Measurements from ENCODE around the gene LRRC8B.
"Not testable (repeated sequence)": the region's sequence is repeated elsewhere in the genome, so short reads cannot be mapped to it uniquely, and the experiment has no call there.

LRRC8B gene

DNA sequence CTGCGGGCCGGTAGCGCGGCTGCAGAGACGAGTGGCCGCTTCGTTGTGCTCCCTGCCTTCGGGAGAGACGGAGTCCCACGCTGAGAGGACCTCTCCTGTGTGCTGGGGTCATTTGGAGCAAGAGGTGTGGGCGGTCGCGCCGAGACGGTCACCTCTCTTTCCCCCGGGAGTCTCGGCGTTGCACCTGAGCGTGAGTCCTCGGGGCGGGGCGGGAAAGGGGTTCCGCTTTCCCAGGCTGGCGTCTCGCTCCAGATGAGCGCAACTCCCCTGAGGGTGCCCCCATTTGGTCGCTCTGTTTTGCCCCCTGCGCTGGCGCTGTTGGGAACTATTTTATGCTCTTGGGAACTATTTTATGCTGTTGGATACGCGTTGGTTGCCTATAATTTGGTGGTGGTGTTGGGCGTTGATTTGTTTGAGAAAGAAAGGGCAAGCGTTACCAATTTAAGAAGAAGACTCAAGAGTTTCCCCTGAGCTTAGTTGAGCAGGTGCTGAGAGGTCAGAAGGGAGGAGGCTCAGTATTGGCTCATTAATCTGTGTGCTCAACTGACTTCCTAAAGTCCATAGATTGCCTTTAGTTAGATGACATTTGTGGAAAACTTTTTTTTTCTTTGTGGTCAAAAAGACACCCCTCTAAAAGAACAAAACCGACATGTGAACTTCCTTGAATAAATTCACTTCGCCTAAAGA, 683 bp downstream of the LRRC8B start:
- DNase-seq = peak; percentile 39

DNA sequence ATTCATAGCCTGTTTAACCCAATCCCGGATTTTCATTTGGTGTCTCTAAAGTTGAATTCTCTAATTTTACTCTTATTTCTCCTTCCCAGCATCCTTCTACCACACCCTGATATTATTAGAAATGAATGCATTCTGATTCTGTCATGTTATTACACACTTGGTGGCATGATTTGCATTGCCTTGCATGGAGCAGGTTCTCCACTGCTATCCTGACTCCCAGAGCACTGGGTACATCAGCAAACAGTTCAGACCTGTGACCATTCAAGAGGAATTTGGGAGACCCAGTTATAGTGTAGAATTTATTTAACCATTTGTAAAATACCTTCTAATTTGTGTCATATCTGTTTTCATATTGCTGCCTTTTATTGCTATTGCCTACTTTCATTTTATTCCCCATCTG, 2.6 kb downstream of the LRRC8B start:
- DNase-seq = no peak

DNA sequence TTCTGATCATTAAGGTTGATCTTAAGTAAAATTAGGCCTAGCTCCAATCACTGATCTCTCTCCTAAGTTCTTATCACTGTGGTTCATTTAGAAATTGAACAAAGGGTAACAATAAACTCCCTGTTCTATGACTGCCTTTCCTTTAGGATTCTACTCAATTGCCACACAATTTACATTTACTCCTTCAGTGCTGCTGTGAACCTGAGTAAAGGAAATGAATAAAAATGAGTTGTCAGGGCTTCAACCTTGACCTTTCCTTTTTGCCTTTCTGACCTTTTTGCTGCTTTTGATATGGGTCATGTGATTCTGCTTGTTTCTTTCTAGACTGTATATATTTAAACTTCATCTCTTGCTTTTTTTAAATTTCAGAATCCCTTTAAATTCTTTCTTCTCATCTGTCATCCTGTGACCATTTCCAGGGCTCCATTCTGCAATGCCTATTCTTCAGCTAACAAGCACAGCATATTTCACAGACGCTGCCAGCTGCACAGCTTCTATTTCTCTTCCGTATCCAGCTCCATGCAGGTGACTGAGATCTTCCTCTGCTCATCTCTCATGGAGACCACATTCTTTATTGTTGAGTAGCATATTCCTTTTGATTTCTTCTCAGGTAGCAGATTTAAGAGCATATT, 3.2 kb downstream of the LRRC8B start:
- DNase-seq = no peak

DNA sequence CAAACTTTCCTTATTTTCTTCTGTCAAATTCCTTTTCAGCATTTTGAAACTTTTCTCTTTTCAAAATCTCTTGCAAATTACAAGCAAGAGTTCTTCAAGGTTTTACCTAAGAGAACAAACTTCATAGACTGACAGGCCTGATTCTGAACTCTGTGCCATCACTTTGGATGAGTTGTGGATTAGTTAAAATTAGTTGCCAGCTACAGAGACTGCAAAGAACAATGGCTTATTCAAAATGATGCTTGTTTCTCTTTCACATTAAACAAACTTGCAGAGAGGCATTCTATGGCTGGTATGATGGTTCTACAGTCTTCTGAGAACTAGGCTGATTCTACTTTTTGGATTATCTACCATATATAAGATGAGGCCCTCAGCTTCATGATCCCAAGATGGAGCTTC, 3.8 kb downstream of the LRRC8B start:
- DNase-seq = no peak

DNA sequence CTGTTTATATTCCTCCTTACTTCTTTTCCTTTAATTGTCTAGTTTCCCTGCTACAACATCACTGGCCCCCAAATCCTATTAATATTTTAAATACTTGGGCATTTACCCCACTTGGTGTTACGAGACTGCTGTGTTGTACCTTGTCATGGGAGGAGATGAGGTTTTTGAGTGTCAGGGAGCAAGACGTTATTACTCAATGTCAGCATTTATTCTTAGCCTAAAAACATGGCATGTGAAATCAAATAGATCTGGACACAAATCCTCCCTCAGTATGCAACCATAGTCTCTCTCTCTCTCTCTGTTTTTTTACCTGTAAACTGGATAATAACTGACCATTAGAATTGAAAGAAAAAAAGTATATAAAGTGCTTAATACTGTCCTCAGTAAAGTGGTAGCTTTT, 4.6 kb downstream of the LRRC8B start:
- DNase-seq = no peak

DNA sequence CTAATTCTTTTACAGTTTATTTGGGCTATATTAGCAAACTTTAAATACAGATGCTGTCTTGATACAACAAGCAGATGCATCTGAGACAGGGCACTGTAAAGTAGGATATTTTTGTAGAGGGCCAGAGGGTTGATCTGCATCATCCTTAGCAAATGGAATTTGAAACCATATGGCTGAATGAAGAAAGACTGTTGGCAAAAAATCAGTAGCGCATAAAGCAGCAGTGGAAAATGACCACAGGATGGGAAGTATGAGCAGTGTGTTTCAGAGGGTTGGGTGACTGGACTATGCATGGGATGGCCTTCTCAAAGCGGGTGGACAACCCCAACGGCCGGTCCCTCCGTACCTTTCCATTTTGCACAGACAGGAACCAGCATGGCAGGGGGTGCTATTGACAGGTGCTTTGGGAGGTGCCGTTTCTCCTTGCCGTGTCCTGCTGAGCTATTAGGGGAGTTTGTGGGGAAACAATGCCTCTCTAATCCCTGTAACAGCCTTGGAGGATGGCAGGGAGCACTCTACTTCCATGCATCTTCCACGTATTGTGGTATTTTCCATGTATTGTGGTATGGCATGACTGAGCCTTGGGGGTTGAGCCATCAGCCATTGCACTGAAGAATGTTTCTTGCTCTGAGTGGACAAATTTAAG, 5.9 kb downstream of the LRRC8B start:
- no peak for DNase-seq

DNA sequence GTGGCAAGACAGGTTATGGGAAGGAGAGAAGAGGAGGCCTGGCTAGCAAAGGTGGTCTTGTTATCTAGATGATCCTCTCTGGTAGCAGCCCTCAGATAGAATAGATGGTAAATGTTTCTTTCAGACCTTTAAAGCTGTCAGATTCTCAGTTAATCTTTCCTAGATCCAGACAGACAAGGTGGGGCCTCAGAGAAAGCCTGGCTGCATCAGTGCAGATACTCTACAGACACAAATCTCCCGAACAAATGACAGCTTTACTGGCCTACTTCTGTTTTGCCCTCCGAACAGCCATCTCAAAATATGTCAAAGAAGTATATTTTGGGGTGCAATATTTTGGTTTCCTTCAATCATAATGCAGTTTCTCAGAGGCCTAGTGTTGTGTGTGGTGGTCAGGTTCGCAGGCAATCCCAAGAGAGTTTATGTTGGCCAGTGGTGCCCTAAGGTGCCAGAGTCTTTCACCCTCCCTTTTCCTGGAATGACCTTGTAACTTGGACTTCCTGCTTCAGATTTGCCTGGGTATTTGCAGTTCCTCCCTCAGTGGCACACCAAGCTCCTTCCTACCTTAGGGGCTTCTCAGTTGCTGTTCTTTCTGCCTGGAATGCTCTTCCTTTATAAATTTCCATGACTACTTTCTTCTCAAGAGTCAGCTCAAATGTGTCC, 7.0 kb downstream of the LRRC8B start:
- no peak for DNase-seq

DNA sequence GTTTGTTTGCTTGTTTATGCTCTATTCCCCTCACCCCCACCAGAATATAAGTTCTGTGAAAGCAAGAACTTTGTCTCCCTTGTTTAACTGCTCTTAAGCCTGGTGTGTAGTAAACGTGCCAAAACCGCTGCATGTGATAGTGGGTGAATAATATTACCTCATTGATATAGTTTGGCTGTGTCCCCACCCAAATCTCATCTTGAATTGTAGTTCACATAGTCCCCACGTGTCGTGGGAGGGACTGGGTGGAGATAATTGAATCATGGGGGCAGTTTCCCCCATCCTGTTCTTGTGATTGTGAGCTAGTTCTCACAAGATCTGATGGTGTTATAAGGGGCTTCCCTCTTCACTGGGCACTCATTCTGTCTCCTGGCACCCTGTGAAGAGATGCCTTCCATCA, 7.6 kb downstream of the LRRC8B start:
- no peak for DNase-seq

DNA sequence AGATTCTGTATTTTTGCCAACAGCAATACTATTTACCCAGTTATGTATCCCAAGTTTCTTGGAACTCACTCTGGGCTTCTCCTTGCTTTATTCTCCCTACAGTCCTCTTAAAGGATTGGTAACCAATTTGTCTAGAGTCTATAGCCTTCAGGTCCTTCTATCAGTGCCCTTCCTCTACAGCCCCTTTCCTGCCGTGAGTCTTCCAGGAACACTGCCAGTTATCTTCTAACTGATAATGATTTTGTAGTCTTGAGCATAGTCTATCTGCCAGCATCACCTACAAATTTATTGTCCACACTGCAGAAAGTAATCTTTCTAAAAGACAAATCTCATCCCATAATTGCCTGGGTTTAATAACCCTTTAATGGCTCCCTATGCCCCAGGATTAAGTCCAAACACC, 8.2 kb downstream of the LRRC8B start:
- no peak for DNase-seq

DNA sequence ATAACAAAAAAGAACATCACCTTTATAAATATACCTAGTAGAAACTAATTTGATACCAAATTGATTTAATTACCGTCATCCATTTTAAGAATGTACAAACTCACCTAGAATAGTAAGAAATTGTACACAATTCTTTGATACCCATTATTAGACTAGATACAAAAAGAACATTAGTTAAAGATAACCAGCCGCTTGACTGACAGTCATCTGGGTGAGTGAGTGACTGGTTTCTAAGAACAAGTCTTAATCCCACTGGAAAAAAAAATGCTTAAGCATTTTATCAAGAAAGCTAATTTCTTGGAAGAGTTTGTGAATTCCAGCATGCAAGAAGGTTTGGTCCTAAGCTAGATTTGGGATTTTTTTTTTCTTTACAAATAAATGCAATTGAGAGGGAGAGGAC, 10.9 kb downstream of the LRRC8B start:
- no peak for DNase-seq

DNA sequence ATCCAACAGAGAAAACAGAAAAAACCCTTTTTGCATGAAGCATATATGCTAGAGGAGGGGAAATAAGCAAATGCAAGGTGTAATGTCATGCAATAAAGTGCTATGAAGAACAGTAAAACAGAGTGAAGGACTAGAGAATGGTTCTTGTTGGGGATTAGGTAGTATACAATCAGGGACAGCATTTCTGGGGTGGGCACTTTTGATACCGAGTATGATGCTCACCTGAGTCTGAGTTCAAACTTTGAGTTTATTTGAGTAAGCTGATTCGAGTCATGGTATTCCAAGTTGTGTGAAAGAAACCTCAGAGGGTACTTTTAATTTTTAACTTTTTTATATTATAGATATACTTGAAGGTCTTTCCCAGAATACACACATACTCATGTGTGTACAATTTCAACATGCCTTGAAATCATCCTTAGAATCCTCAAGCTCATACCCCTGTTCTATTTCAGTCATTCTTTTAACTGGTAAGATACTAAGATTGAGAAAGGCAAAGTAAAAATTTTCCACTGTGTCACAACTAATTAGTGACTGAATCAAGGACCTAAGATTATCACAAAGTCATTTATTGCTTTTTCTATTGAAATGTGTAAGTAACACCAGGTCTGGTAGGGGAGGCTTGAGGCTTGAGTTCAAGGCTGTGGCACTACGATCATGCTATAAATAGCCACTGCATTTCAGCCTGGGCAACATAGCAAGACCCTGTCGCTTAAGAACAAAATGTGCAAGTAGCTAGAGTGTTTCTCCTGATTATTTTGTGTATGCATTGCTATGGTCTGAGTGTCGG, 12.1 kb downstream of the LRRC8B start:
- DNase-seq = no peak

DNA sequence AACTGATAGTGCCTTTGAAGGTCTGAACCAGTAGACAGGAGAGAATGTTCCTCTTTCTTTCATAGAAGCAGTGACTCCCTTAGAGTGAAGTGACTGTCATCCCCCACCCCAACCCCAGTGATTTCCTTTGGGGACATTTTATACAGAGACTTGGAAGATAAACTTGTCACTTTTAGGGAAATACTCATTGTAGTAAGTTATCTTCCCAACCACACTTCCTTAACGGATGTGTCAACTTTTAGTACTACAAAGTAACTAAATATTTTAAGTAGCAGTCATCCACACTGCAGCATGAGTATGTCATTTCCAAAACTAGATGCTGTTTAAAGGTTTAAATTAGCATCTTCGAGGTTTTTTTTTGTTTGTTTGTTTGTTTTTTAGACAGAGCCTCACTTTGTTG, 13.7 kb downstream of the LRRC8B start:
- no peak for DNase-seq

DNA sequence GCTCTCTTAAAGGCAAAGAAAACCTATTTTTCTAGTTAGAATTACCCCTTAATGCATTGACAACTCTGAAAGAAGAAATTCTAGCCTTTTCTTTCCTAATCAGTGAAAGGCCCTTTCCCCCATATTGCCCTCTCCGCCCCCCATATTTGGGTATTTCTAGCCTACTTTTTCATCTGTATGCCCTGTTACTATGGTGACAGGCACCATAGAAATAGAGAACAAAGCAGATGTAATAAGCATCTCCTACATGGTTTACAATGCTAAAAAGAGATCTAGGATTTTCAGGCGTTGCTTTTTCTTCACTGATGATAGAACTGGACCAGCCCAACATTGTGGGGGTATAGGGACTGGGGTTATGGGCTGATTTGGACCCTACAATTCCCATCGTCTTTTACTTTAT, 14.5 kb downstream of the LRRC8B start:
- DNase-seq = no peak

DNA sequence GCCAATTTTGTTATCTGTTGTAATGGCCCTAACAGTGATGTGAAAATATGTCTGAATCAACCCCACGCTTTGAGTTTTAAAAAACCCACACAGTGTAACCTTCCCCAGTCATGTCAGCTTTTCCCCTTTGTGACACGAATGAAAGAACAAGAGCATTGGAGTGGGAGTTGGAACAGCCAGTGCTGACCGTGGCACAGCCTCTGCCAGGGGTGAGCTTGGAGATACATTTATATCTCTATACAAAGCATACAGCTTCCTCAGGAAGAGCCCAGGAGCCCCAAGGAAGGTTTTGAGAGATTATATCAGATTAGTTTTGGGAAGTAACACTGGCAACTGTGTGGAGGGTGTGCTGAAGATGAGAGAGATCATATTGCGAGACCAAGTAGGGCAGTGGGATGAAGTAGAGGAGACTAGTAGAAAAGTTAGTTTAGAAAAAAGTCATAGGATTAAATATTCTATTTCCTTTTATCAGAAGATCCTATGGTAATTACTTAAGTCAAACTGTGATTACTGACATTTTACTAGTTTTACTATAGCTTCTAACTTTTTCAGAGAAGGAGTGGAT, 15.9 kb downstream of the LRRC8B start:
- DNase-seq = no peak

DNA sequence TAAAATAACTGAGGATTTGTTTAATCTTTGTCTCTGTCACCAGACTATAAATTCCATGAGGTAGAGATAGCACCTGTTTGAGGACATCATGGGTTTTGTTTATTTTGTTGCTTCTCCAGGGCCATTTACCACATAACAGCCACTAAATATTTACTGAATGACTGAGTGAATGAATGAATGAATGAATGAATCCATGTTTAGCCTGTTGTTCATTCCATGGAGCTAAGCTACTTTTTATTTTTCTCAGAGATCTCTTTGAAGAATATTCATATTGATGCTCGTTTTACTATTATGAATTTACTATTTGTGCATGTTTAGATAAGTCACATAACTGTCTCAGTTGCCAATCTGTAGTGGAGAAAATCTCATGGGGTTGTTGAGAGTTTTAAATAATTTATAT, 17.7 kb downstream of the LRRC8B start:
- no peak for DNase-seq

DNA sequence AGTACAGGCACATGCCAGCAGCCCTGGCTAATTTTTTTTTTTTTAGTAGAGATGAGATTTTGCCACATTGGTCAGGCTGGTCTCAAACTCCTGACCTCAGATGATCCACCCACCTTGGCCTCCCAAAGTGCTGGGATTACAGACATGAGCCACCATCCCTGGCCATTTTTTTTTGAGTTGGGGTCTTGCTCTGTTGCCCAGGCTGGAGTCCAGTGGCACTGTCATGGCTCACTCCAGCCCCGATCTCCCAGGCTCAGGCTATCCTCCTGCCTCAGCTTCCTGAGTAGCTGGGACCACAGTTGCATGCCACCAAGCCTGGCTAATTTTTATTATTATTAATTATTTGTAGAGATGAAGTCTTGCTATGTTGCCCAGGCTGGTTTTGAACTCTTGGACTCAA, 19.0 kb downstream of the LRRC8B start:
- not testable (repeated sequence) for DNase-seq

DNA sequence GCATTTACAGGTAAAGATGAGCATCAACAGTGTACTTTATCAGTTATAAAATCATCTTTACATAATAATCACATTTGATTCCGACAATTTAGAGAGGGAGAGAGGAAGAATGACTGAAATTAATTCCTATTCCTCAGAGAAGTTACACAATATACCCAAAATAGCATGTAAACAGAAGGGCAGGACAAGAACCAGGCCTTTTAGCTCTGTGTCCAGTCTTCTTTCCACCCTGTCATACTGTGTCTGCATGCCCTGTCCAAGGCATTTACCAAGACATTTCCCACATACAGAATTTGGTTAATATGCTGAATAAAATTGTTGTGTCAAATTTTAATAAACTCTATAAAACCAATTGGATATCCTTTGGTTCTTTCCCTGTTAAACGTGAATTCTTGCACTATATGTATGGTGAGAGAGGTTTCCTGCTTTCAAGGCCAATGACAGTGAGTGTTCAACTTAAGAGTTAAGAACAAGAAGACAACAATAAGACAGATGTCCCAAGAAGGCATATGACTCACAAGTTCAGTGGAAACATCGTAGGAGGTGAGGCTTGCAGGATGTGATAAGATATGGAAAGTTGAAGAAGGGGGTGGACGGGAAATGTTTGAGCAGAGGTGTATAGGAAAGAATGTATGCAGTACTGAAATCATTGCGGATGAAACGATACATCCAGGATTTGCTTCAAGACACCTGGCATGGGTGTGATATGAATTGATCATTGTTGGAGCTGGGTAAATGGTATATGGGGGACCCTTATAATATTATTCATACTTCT, 20.8 kb downstream of the LRRC8B start:
- DNase-seq = no peak

DNA sequence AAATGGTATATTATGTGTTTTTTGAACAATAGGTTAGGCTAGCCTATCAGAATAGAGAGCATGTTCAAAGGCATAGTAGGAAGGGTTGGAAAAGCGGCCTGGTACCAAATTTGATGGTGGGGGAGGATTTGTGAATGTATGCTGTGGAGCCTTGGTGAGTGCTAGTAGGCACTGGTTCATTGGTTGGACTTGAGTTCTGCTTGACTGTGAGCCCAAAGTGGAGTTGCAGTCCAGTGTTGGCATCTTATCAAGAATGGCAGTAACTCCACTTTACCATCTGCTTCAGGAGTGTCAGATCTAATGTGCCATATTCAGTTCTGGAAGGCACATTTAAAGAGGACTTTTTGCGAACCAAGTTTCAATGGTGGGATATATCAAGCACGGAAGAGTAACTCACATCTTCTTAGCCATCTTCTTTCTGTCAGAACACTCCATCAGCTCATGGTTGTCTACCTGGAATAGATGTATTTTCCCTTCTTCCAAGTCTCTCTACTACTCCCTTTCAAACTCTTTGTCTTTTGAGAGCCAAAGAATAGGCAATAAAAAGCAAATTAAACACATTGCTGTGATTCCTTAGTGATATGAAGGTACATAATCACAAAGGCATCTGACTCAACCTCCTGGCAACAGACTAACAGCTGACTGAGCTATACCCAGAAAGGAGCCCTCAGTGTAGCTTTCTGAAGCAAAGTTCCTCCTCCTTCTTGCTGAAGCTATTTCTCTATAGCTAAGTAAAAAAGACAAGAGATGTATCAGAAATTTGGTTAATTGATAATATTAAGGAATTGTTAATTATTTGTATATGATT, 21.7 kb downstream of the LRRC8B start:
- no peak for DNase-seq

DNA sequence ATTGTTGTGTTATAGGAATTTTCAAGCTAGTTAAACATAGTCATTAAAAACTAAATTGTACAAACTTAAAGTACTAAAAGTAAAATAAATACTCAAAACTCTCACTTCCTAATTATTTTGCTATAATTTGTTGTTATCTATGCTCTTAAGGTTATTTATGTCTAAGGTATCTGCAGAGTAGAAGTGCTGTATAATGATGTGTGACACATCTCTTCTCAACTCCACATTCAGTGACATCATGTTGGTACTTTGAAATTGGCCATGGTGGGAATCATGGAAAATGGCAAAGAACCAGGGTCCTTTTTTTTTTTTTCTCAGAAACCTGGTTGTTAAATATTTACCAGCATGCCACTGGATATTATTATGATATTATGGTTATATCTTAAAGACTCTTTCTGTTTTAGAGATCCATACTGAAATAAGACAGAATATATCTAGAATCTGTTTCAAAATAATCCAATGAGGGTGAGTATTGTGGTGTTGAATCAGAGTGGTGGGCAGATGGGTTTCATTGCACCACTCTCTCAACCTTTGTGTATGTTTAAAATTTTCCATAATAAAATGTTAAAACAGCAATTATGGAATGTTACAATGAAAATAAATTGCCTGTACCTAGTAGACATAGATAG, 22.4 kb downstream of the LRRC8B start:
- DNase-seq = no peak

DNA sequence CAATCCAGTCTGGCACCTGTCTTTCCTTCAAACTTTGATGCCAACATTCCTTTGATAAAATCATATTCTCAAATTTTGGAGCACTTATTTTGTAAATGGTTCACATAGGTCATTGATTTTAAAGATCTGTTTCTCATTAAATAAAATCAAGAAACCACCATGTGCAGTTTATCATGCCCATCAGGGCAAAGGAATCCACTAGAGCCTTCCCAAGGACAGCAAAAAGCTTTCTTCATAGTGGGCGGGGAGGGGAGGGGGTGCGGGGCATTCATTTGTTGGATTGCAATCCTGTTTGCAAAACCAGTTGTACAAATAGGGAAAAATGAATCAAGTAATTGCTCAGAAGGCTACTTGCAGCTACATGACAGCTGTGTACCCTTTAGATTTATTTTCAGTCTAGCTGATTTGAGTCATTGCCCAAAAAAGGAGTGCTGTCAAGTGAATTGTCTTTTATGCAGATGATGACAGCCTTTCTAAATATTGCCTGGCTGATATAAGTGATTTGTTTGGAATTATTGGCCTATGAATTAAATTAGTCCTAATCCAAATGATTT, 23.0 kb downstream of the LRRC8B start:
- DNase-seq = no peak
